SHP77 (cell line): ENCODE measurements around the gene PAPPA.
A peak's percentile ranks its signal among the peaks of the same experiment; 100 is the strongest.

ENCODE experiments used
- DNase-seq, 2 experiments: peaks; one replicate each; lab custom pipeline; 2025; lab: John Stamatoyannopoulos, UW

Gene PAPPA

GRCh38 chr9:116232424-116233159 lies 79.0 kb downstream of the PAPPA start:
- peak; percentile 31 to 62 for DNase-seq

GRCh38 chr9:116233160-116233530 lies 79.6 kb downstream of the PAPPA start:
- no peak for DNase-seq

- no peak for DNase-seq
Observed at GRCh38 chr9:116234081-116234480, 80.5 kb downstream of the PAPPA start.

- DNase-seq: no peak
Observed at GRCh38 chr9:116236979-116237378, 83.4 kb downstream of the PAPPA start.

GRCh38 chr9:116237456-116237855 lies 83.9 kb downstream of the PAPPA start:
- DNase-seq: no peak

GRCh38 chr9:116238225-116238624 lies 84.6 kb downstream of the PAPPA start:
- DNase-seq: no peak

GRCh38 chr9:116238776-116239340 lies 85.3 kb downstream of the PAPPA start:
- DNase-seq: no peak

GRCh38 chr9:116243708-116244107 lies 90.1 kb downstream of the PAPPA start:
- no peak for DNase-seq

GRCh38 chr9:116247284-116247683 lies 93.7 kb downstream of the PAPPA start:
- DNase-seq: no peak

GRCh38 chr9:116247791-116248374 lies 94.3 kb downstream of the PAPPA start:
- DNase-seq: no peak

- no peak for DNase-seq
Observed at GRCh38 chr9:116250891-116251290, 97.3 kb downstream of the PAPPA start.

GRCh38 chr9:116251366-116251765 lies 97.8 kb downstream of the PAPPA start:
- DNase-seq: no peak

- no peak for DNase-seq
Observed at GRCh38 chr9:116260531-116260930, 106.9 kb downstream of the PAPPA start.

- DNase-seq: no peak
Observed at GRCh38 chr9:116262448-116262847, 108.9 kb downstream of the PAPPA start.

GRCh38 chr9:116264361-116264760 lies 110.8 kb downstream of the PAPPA start:
- DNase-seq: peak; percentile 93 to 94

- no peak for DNase-seq
Observed at GRCh38 chr9:116267021-116267420, 113.4 kb downstream of the PAPPA start.

- no peak for DNase-seq
Observed at GRCh38 chr9:116269250-116269649, 115.7 kb downstream of the PAPPA start.

- no peak for DNase-seq
Observed at GRCh38 chr9:116270546-116270945, 117.0 kb downstream of the PAPPA start.

GRCh38 chr9:116271340-116271739 lies 117.7 kb downstream of the PAPPA start:
- DNase-seq: no peak

GRCh38 chr9:116271991-116272390 lies 118.4 kb downstream of the PAPPA start:
- DNase-seq: no peak

- no peak for DNase-seq
Observed at GRCh38 chr9:116274293-116274692, 120.7 kb downstream of the PAPPA start.

- no peak for DNase-seq
Observed at GRCh38 chr9:116275418-116276195, 122.0 kb downstream of the PAPPA start.

- no peak for DNase-seq
Observed at GRCh38 chr9:116276196-116276493, 122.6 kb downstream of the PAPPA start.
